HepG2 (cell line): ENCODE results near the gene SCAI. TPM values are rescaled to one million over a fixed set of nuclear protein-coding genes. Genes with fewer than 3 reads are reported as not detected.

Experiments used
- ARID5B ChIP-seq: IDR thresholded peaks from 2 replicates; pipeline ENCODE4 v1.4.0; 2020; ENCODE audit warnings: mild to moderate bottlenecking, missing genetic modification reagents
- ESRRA ChIP-seq: sonication (generic); formaldehyde crosslinking; IDR thresholded peaks from 2 replicates; pipeline ENCODE4 v1.5.1; 2020; ENCODE audit warnings: mild to moderate bottlenecking, low read depth, missing genetic modification reagents
- NFE2L1 ChIP-seq: sonication (generic); formaldehyde crosslinking; IDR thresholded peaks from 2 replicates; pipeline ENCODE4 v1.4.0; 2020; ENCODE audit warnings: missing genetic modification reagents, mild to moderate bottlenecking, borderline replicate concordance
- TOPORS ChIP-seq: sonication (generic); formaldehyde crosslinking; IDR thresholded peaks from 2 replicates; pipeline ENCODE4 v1.8.0; 2023; ENCODE audit warnings: mild to moderate bottlenecking, missing genetic modification reagents
- ZKSCAN8 ChIP-seq: IDR thresholded peaks from 2 replicates; pipeline ENCODE4 v1.6.1; 2016; ENCODE audit warnings: borderline replicate concordance, missing genetic modification reagents, missing compliant biosample characterization
- ZNF580 ChIP-seq: IDR thresholded peaks from 2 replicates; pipeline ENCODE4 v1.6.1; 2016; ENCODE audit warnings: low read depth, borderline replicate concordance
- polyA plus RNA-seq, 8 experiments: library from polyadenylated mRNA; depleted of rRNA in 3 of 8; stranded (reverse) in 7 of 8; unstranded in 1 of 8; fragments of >200 nt; fragmentation: Illumina TruSeq in 4 of 8; extraction: Trizol in 4 of 8; gene quantifications; 2 replicates each; pipeline versions ENCODE4 v1.2.1 to v1.2.3, GENCODE V29; 2011 to 2016; ENCODE audit warnings: low read depth in 4 of 8, missing spikeins in 1 of 8, mixed read lengths in 1 of 8; ENCODE audit not compliant: insufficient read depth in 1 of 8
- total RNA-seq, 5 experiments: library from RNA; depleted of rRNA; stranded (reverse); fragments of >200 nt; fragmentation: Illumina TruSeq; extraction: Trizol; gene quantifications; 2 replicates each; pipeline ENCODE4 v1.2.3, GENCODE V29; 2016; ENCODE audit warnings: low read depth in 1 of 5
- TF ChIP-seq, protein P1 (sequence below): IDR thresholded peaks from 2 replicates; pipeline ENCODE4 v1.6.1; 2016; ENCODE audit warnings: missing compliant biosample characterization, missing genetic modification reagents, borderline replicate concordance
- TF ChIP-seq, protein P2 (sequence below): sonication (generic); formaldehyde crosslinking; IDR thresholded peaks from 2 replicates; pipeline ENCODE4 v1.5.0; 2020; ENCODE audit warnings: missing genetic modification reagents, mild to moderate bottlenecking, borderline replicate concordance

Gene SCAI
- total and polyA plus RNA-seq, 2 of the 13 experiments (the other 11 are each of a cell fraction or from before 2014, with no cell fraction given): 4.4 to 8.4 TPM

- TF ChIP-seq, protein P1, sequence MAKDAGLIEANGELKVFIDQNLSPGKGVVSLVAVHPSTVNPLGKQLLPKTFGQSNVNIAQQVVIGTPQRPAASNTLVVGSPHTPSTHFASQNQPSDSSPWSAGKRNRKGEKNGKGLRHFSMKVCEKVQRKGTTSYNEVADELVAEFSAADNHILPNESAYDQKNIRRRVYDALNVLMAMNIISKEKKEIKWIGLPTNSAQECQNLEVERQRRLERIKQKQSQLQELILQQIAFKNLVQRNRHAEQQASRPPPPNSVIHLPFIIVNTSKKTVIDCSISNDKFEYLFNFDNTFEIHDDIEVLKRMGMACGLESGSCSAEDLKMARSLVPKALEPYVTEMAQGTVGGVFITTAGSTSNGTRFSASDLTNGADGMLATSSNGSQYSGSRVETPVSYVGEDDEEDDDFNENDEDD (CRISPR knock-in tag): peak; percentile 67; the same call in 1 of the 2 replicates
- TF ChIP-seq ESRRA (CRISPR knock-in tag) (peak; percentile 64), ARID5B (CRISPR knock-in tag) (peak; percentile 36; the same call in 1 of the 2 replicates), ZKSCAN8 (CRISPR knock-in tag) (peak; percentile 36; the same call in 1 of the 2 replicates), TOPORS (0 out of 2 replicates have a peak, but pooled peaks have one; percentile 26), NFE2L1 (CRISPR knock-in tag) (no peak), ZNF580 (CRISPR knock-in tag) (no peak)
- TF ChIP-seq, protein P2, sequence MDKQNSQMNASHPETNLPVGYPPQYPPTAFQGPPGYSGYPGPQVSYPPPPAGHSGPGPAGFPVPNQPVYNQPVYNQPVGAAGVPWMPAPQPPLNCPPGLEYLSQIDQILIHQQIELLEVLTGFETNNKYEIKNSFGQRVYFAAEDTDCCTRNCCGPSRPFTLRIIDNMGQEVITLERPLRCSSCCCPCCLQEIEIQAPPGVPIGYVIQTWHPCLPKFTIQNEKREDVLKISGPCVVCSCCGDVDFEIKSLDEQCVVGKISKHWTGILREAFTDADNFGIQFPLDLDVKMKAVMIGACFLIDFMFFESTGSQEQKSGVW (CRISPR knock-in tag): no peak
Measured at GRCh38 chr9:124940894-124941678, 202.2 kb downstream of the SCAI start, which contains the start of gene GOLGA1 (continued).
